Loucy (cell line): ENCODE measurements around the gene S100A6.

ENCODE experiments used
- CTCF ChIP-seq: fragments of 200-600 bp; sonication (generic); conservative IDR thresholded peaks from 2 replicates; pipeline ENCODE4 v1.5.1; 2014; ENCODE audit warnings: mild to moderate bottlenecking, antibody characterized with exemption, low read length
- EZH2phosphoT487 ChIP-seq: fragments of 200-600 bp; IDR thresholded peaks from 2 replicates; pipeline ENCODE4 v1.6.1; 2018; ENCODE audit warnings: antibody characterized with exemption, mild to moderate bottlenecking, moderate library complexity, borderline replicate concordance

- TF ChIP-seq CTCF = no peak
- no peak for TF ChIP-seq EZH2phosphoT487
Measured at GRCh38 chr1:153563483-153563901, 27.7 kb upstream of the S100A6 start.
